Trophoblast cell (in vitro differentiated cells and primary cell): ENCODE results near the gene PPFIBP2.
A peak's percentile ranks its signal among the peaks of the same experiment; 100 is the strongest.

Experiments used
- DNase-seq, 2 donors: peaks; one replicate each; pipeline ENCODE4 v3.0.0-alpha.2; 2016
- H2AFZ ChIP-seq: 2 replicates; pipeline ENCODE4 v1.6.1; 2013; ENCODE audit warnings: low read length, moderate library complexity, mild to moderate bottlenecking; ENCODE audit not compliant: insufficient read depth, poor library complexity
- H2AK5ac ChIP-seq: 2 replicates; pipeline ENCODE4 v1.6.1; 2013; ENCODE audit warnings: mild to moderate bottlenecking, low read length
- H2BK120ac ChIP-seq: 2 replicates; pipeline ENCODE4 v1.6.1; 2013; ENCODE audit warnings: low read length, mild to moderate bottlenecking, moderate library complexity; ENCODE audit not compliant: insufficient read depth, poor library complexity
- H2BK12ac ChIP-seq: 2 replicates; pipeline ENCODE4 v1.6.1; 2013; ENCODE audit warnings: mild to moderate bottlenecking, low read length, moderate library complexity
- H2BK5ac ChIP-seq: 2 replicates; pipeline ENCODE4 v1.6.1; 2013; ENCODE audit warnings: low read length, low read depth, moderate library complexity, mild to moderate bottlenecking; ENCODE audit not compliant: poor library complexity
- H3K14ac ChIP-seq: 2 replicates; pipeline ENCODE4 v1.6.1; 2013; ENCODE audit warnings: mild to moderate bottlenecking, low read length
- H3K18ac ChIP-seq: 2 replicates; pipeline ENCODE4 v1.6.1; 2013; ENCODE audit warnings: mild to moderate bottlenecking, low read length
- H3K23ac ChIP-seq: 2 replicates; pipeline ENCODE4 v1.6.1; 2013; ENCODE audit warnings: low read length
- H3K27ac ChIP-seq: 2 replicates; pipeline ENCODE4 v1.5.1; 2013; ENCODE audit warnings: low read depth, mild to moderate bottlenecking, inconsistent platforms, low read length, moderate library complexity
- H3K27me3 ChIP-seq: 2 replicates; pipeline ENCODE4 v1.6.1; 2013; ENCODE audit warnings: inconsistent platforms, mild to moderate bottlenecking, low read length, moderate library complexity; ENCODE audit not compliant: insufficient read depth
- H3K36me3 ChIP-seq, 2 experiments: 1 replicate in 1 of 2; 2 replicates in 1 of 2; pipeline ENCODE4 v1.6.1; 2013; ENCODE audit warnings: low read length in 2 of 2, mild to moderate bottlenecking in 2 of 2, moderate library complexity in 1 of 2; ENCODE audit not compliant: insufficient read depth in 2 of 2, control insufficient read depth in 1 of 2
- H3K4ac ChIP-seq: 2 replicates; pipeline ENCODE4 v1.6.1; 2013; ENCODE audit warnings: low read depth, mild to moderate bottlenecking, low read length, moderate library complexity
- H3K4me1 ChIP-seq, 2 experiments: 1 replicate in 1 of 2; 2 replicates in 1 of 2; pipeline ENCODE4 v1.6.1; 2013; ENCODE audit warnings: low read length in 2 of 2, mild to moderate bottlenecking in 2 of 2, moderate library complexity in 1 of 2; ENCODE audit not compliant: insufficient read depth in 2 of 2, control insufficient read depth in 1 of 2
- H3K4me2 ChIP-seq: 2 replicates; pipeline ENCODE4 v1.6.1; 2013; ENCODE audit warnings: inconsistent platforms, mild to moderate bottlenecking, low read length, moderate library complexity
- H3K4me3 ChIP-seq: 2 replicates; pipeline ENCODE4 v1.5.1; 2013; ENCODE audit warnings: mild to moderate bottlenecking, low read depth, low read length, inconsistent platforms
- H3K79me1 ChIP-seq: one replicate; pipeline ENCODE4 v1.6.1; 2013; ENCODE audit warnings: low read length
- H3K79me2 ChIP-seq: 2 replicates; pipeline ENCODE4 v1.6.1; 2013; ENCODE audit warnings: low read length, mild to moderate bottlenecking; ENCODE audit not compliant: control insufficient read depth, insufficient read depth, poor library complexity
- H3K9ac ChIP-seq: 2 replicates; pipeline ENCODE4 v1.6.1; 2013; ENCODE audit warnings: mild to moderate bottlenecking, low read length
- H3K9me3 ChIP-seq: 2 replicates; pipeline ENCODE4 v1.6.1; 2013; ENCODE audit warnings: low read depth, mild to moderate bottlenecking, control low read depth, inconsistent platforms, low read length; ENCODE audit not compliant: insufficient read depth
- H4K12ac ChIP-seq: 2 replicates; pipeline ENCODE4 v1.6.1; 2013; ENCODE audit warnings: low read depth, mild to moderate bottlenecking, low read length, moderate library complexity
- H4K8ac ChIP-seq: 2 replicates; pipeline ENCODE4 v1.6.1; 2013; ENCODE audit warnings: low read depth, mild to moderate bottlenecking, low read length, moderate library complexity
- H4K91ac ChIP-seq: one replicate; pipeline ENCODE4 v1.6.1; 2013; ENCODE audit warnings: low read depth, mild to moderate bottlenecking, low read length, moderate library complexity
- WGBS: extraction: QIAGEN DNeasy Blood & Tissue Kit; methylation state at CpG from one replicate; pipeline ENCODE4 v1.1.7; 2013; ENCODE audit warnings: missing lambda C conversion rate; ENCODE audit not compliant: insufficient read length, insufficient coverage; ENCODE audit errors: extremely low coverage; 5-methylcytosine and 5-hydroxymethylcytosine counted together

The PPFIBP2 gene

DNA sequence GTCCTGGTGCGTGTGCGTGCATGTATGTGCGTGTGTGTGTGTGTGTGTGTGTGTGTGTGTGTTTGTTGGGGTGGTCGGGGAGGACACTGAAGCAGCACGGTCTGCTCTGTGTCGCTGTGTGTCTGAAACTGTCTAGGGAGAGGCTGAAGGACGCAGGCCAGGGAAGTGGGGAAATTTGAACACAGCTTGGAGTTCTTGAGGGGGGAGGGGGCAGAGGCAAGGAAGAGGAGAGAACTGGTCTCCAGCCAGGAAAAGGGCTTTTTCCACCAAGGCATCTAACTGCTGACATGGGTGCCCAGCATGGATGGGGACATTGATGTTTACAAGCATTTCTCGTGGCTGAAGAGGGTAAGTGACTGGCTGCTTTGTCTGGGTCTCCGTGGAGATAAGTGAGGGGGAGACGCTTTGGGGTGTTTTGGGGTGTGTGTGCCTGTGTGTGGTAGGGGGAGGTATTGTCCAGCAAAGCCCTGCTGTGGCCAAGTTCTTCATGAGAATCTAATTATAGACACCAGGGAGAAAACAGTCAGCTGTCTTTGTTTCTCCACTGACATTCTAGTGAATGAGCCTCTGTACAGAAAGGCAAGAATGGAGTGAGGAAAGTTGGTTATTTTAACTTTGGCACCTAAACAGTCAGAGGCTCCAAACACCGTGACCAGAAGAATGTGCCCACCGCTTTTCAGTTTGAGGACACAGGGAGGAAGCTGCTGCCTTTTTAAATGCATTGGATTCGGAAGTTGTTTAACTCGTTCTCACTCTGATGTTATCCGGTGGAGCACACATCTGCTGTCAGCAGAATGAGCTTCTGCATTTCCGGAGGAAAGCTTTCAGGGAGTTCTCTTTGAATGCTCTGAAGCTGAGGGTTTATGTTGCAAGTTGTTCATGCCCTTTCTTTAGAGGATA lies 63.7 kb downstream of the PPFIBP2 start:
- Histone ChIP-seq H3K79me1 (peaks cover 55% of the 10 kb centered on the region), H2BK12ac (peak overlapping the region; percentile 91), H3K4me3 (peak overlapping the region; percentile 50), H2AK5ac (peak overlapping the region; percentile 61), H3K14ac (peak overlapping the region; percentile 90), H2BK5ac (peak overlapping the region; percentile 98), H3K36me3 (no peaks in the 10 kb centered on the region), H3K23ac (no peak overlapping the region), H4K91ac (peak overlapping the region; percentile 99), H3K79me2 (peaks cover 20% of the 10 kb centered on the region), H3K27me3 (no peaks in the 10 kb centered on the region), H3K9me3 (no peaks in the 10 kb centered on the region), H4K12ac (peak overlapping the region; percentile 43), H2AFZ (peak overlapping the region; percentile 42), H3K18ac (peak overlapping the region; percentile 58), H3K4me1 (peaks cover 57 to 70% of the 10 kb centered on the region in 2 experiments), H3K4ac (peak overlapping the region; percentile 77), H3K27ac (peak overlapping the region; percentile 98), H3K9ac (no peak overlapping the region), H3K4me2 (peak overlapping the region; percentile 58), H2BK120ac (peak overlapping the region; percentile 44), H4K8ac (peak overlapping the region; percentile 52)
- DNase-seq: peak; percentile 67 to 94
- WGBS: no CpG with 5 or more reads among the region's 16 CpGs

GRCh38 chr11:7578276-7578955 lies 64.6 kb downstream of the PPFIBP2 start:
- Histone ChIP-seq H3K18ac (peak overlapping the region; percentile 80), H2BK5ac (peak overlapping the region; percentile 52), H3K9ac (no peak overlapping the region), H3K79me1 (peaks cover 49% of the 10 kb centered on the region), H4K8ac (peak overlapping the region; percentile 48), H3K4me1 (peaks cover 53 to 63% of the 10 kb centered on the region in 2 experiments), H3K23ac (no peak overlapping the region), H3K4ac (peak overlapping the region; percentile 13), H4K12ac (no peak overlapping the region), H3K27ac (peak overlapping the region; percentile 98), H3K14ac (peak overlapping the region; percentile 65), H3K4me2 (peak overlapping the region; percentile 58), H2AK5ac (peak overlapping the region; percentile 51), H3K27me3 (no peaks in the 10 kb centered on the region), H3K79me2 (peaks cover 20% of the 10 kb centered on the region), H2AFZ (peak overlapping the region; percentile 30), H2BK12ac (peak overlapping the region; percentile 81), H3K36me3 (no peaks in the 10 kb centered on the region), H2BK120ac (peak overlapping the region; percentile 70), H3K9me3 (no peaks in the 10 kb centered on the region), H4K91ac (peak overlapping the region; percentile 77), H3K4me3 (no peak overlapping the region)
- no CpG with 5 or more reads among the region's 9 CpGs for WGBS
- DNase-seq: peak in 1 of 2 donors; percentile 22

DNA sequence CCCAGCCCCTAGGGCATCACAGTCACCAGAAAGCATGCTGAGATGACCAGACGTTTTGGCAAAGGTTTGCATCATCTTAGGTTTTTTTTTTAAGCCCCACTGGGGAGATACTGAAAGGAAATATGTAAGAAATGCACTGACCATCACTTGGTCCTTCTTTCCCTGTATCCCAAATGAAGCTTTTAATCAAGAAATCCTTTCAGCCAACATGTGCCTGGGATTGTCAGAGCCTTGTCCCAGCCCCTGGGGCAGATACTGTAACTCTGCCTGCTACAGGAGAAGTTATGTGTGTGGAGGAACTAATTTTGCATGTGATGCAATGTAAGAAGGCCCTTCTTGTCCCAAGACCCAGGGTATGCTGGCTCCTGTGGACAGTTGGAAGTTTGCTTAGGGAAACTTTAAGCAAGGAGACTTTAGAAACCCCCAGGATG lies 65.6 kb downstream of the PPFIBP2 start:
- no peak overlapping the region for H3K23ac ChIP-seq
- H3K18ac ChIP-seq: no peak overlapping the region
- no peak overlapping the region for H3K4me3 ChIP-seq
- no peaks in the 10 kb centered on the region for H3K9me3 ChIP-seq
- no peak overlapping the region for H3K4ac ChIP-seq
- H3K14ac ChIP-seq: no peak overlapping the region
- H3K9ac ChIP-seq: no peak overlapping the region
- H3K79me1 ChIP-seq: peaks cover 41% of the 10 kb centered on the region
- H4K8ac ChIP-seq: no peak overlapping the region
- no peak overlapping the region for H3K4me2 ChIP-seq
- H2AK5ac ChIP-seq: no peak overlapping the region
- peak; percentile 77 to 83 for DNase-seq
- H3K27me3 ChIP-seq: no peaks in the 10 kb centered on the region
- WGBS: no CpG with 5 or more reads among the region's 1 CpG
- peaks cover 44 to 54% of the 10 kb centered on the region in 2 experiments for H3K4me1 ChIP-seq
- no peak overlapping the region for H4K91ac ChIP-seq
- no peak overlapping the region for H2BK5ac ChIP-seq
- peaks cover 17% of the 10 kb centered on the region for H3K79me2 ChIP-seq
- H4K12ac ChIP-seq: no peak overlapping the region
- no peak overlapping the region for H2AFZ ChIP-seq
- no peak overlapping the region for H2BK12ac ChIP-seq
- no peaks in the 10 kb centered on the region for H3K36me3 ChIP-seq
- H2BK120ac ChIP-seq: no peak overlapping the region
- no peak overlapping the region for H3K27ac ChIP-seq

GRCh38 chr11:7581021-7581590 lies 67.3 kb downstream of the PPFIBP2 start:
- Histone ChIP-seq H3K27ac (no peak overlapping the region), H3K23ac (no peak overlapping the region), H3K79me2 (peaks cover 12% of the 10 kb centered on the region), H2AFZ (no peak overlapping the region), H4K8ac (no peak overlapping the region), H3K79me1 (peaks cover 28% of the 10 kb centered on the region), H4K12ac (no peak overlapping the region), H3K9ac (no peak overlapping the region), H2BK120ac (no peak overlapping the region), H3K18ac (no peak overlapping the region), H3K14ac (no peak overlapping the region), H3K4ac (no peak overlapping the region), H4K91ac (no peak overlapping the region), H3K4me2 (no peak overlapping the region), H2BK12ac (peak overlapping the region; percentile 56), H3K4me3 (no peak overlapping the region), H2AK5ac (peak overlapping the region; percentile 66), H3K27me3 (no peaks in the 10 kb centered on the region), H3K4me1 (peaks cover 31 to 38% of the 10 kb centered on the region in 2 experiments), H3K9me3 (no peaks in the 10 kb centered on the region), H2BK5ac (no peak overlapping the region), H3K36me3 (peaks cover 1 to 3% of the 10 kb centered on the region in 2 experiments)
- WGBS: no CpG with 5 or more reads among the region's 2 CpGs
- no peak for DNase-seq
